ACC112 (cell line): ENCODE measurements around the gene HECW1.

ENCODE experiments used
- H2AFZ ChIP-seq: fragments of 200-600 bp; sonication (generic); one replicate; pipeline ENCODE4 v1.6.0; 2017; ENCODE audit warnings: antibody characterized with exemption, low read length; ENCODE audit not compliant: unreplicated experiment
- H3K27ac ChIP-seq: fragments of 200-600 bp; sonication (generic); 2 replicates; pipeline ENCODE4 v1.5.1; 2014; ENCODE audit warnings: low read depth, mild to moderate bottlenecking, antibody characterized with exemption, low read length, moderate library complexity
- H3K27me3 ChIP-seq: fragments of 200-600 bp; sonication (generic); 2 replicates; pipeline ENCODE4 v1.6.1; 2014; ENCODE audit warnings: mild to moderate bottlenecking, antibody characterized with exemption, low read length, moderate library complexity, mixed read lengths; ENCODE audit not compliant: insufficient read depth
- H3K36me3 ChIP-seq: fragments of 200-600 bp; sonication (generic); 2 replicates; pipeline ENCODE4 v1.6.1; 2016; ENCODE audit warnings: mild to moderate bottlenecking, antibody characterized with exemption, low read length, moderate library complexity, mixed read lengths; ENCODE audit not compliant: insufficient read depth
- H3K4me1 ChIP-seq: fragments of 200-600 bp; sonication (generic); one replicate; pipeline ENCODE4 v1.6.1; 2016; ENCODE audit warnings: low read length, mixed read lengths; ENCODE audit not compliant: insufficient read depth, unreplicated experiment, control insufficient read depth
- H3K4me3 ChIP-seq: fragments of 200-600 bp; sonication (generic); 2 replicates; pipeline ENCODE4 v1.5.1; 2014; ENCODE audit warnings: mild to moderate bottlenecking, low read depth, low read length
- H3K79me2 ChIP-seq: fragments of 200-600 bp; sonication (generic); one replicate; pipeline ENCODE4 v1.6.0; 2016; ENCODE audit warnings: low read length; ENCODE audit not compliant: control insufficient read depth, unreplicated experiment, insufficient read depth

Gene HECW1

DNA sequence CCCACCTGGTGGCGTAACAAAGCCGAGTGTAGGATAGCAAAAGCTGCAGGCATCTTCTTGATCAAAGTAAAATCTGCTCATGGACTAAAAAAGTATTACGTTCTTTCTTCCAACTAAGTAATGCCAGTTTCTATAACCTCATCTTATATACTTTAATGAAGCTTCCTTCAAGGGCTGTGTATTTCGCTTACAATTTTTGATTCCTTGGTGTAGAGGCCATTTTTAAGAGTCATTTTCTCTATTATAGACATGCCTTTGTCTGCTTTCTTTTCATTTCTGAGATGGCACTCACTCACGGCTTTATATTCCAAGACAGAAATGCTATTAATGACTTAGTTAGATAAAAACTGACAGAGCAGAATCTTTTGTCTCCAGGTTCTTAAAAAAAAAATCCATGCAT lies 194.0 kb downstream of the HECW1 start:
- H3K79me2 ChIP-seq: no peaks in the 10 kb centered on the region
- no peaks in the 10 kb centered on the region for H3K27me3 ChIP-seq
- no peak overlapping the region for H3K27ac ChIP-seq
- H2AFZ ChIP-seq: no peak overlapping the region
- no peaks in the 10 kb centered on the region for H3K36me3 ChIP-seq
- no peak overlapping the region for H3K4me3 ChIP-seq
- H3K4me1 ChIP-seq: peaks cover 14% of the 10 kb centered on the region

GRCh38 chr7:43307522-43307921 lies 195.1 kb downstream of the HECW1 start:
- peaks cover 8% of the 10 kb centered on the region for H3K4me1 ChIP-seq
- no peaks in the 10 kb centered on the region for H3K36me3 ChIP-seq
- no peaks in the 10 kb centered on the region for H3K27me3 ChIP-seq
- H3K27ac ChIP-seq: no peak overlapping the region
- no peaks in the 10 kb centered on the region for H3K79me2 ChIP-seq
- no peak overlapping the region for H2AFZ ChIP-seq
- no peak overlapping the region for H3K4me3 ChIP-seq

DNA sequence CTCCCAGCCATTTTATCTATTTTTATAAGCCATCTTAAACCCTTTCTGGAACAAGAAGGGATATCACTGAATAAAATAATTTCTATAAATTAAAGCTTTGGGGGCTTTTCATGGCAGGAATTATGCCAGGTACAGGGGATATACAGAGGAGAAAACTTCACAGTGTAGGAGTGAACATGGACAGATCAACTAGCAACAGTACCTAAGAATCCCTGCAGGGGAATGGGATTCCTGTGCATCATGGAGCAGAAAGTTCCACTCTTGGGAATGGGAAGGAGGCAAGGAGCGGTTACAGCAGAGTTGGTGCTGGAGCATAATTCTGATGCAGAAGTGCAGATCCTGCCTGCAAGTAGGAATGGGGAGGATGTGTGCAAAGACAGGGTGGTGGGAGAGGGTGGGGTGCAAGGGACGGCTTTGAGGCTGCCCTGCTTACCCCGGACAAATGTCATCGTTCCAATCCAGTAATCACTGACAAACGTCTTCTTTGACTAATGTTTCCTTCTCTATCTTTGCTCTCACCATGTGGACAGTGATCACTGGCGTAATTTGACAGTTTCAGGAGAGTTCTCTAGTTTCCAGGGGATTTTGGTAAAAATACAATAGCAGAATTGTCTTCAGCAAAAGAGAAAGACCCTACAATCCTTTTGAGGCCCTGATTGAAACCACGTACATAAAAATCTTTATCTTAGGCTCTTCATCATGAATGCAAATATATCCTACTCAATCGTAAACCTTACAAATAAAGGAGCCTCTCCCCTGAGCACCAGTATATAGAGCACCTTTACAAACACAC lies 196.7 kb downstream of the HECW1 start:
- no peak overlapping the region for H3K4me3 ChIP-seq
- H3K79me2 ChIP-seq: no peaks in the 10 kb centered on the region
- no peak overlapping the region for H2AFZ ChIP-seq
- H3K27ac ChIP-seq: no peak overlapping the region
- peaks cover 10% of the 10 kb centered on the region; the same call in 1 of the 2 replicates for H3K27me3 ChIP-seq
- H3K4me1 ChIP-seq: no peaks in the 10 kb centered on the region
- H3K36me3 ChIP-seq: no peaks in the 10 kb centered on the region

- Histone ChIP-seq H3K27me3 (peaks cover 13% of the 10 kb centered on the region; the same call in 1 of the 2 replicates), H3K36me3 (no peaks in the 10 kb centered on the region), H3K79me2 (no peaks in the 10 kb centered on the region), H3K4me3 (no peak overlapping the region), H3K4me1 (no peaks in the 10 kb centered on the region), H3K27ac (no peak overlapping the region), H2AFZ (no peak overlapping the region)
Observed at GRCh38 chr7:43309706-43310022, 197.2 kb downstream of the HECW1 start.

- no peaks in the 10 kb centered on the region for H3K79me2 ChIP-seq
- no peaks in the 10 kb centered on the region for H3K4me1 ChIP-seq
- no peak overlapping the region for H3K27ac ChIP-seq
- H3K27me3 ChIP-seq: peaks cover 19% of the 10 kb centered on the region
- H3K36me3 ChIP-seq: no peaks in the 10 kb centered on the region
- no peak overlapping the region for H3K4me3 ChIP-seq
- H2AFZ ChIP-seq: no peak overlapping the region
Observed at GRCh38 chr7:43311052-43311451, 198.6 kb downstream of the HECW1 start.

DNA sequence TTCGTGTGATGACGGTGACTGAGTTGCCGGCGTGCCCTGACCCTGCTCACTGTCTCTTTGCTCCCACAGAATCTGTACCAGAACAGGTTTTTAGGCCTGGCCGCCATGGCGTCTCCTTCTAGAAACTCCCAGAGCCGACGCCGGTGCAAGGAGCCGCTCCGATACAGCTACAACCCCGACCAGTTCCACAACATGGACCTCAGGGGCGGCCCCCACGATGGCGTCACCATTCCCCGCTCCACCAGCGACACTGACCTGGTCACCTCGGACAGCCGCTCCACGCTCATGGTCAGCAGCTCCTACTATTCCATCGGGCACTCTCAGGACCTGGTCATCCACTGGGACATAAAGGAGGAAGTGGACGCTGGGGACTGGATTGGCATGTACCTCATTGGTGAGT lies 199.2 kb downstream of the HECW1 start:
- no peaks in the 10 kb centered on the region for H3K4me1 ChIP-seq
- no peak overlapping the region for H3K4me3 ChIP-seq
- H2AFZ ChIP-seq: no peak overlapping the region

GRCh38 chr7:43313628-43314378 lies 201.4 kb downstream of the HECW1 start:
- Histone ChIP-seq H3K4me1 (no peaks in the 10 kb centered on the region), H3K4me3 (no peak overlapping the region), H3K27ac (no peak overlapping the region), H2AFZ (no peak overlapping the region), H3K27me3 (peaks cover 22% of the 10 kb centered on the region), H3K79me2 (no peaks in the 10 kb centered on the region), H3K36me3 (no peaks in the 10 kb centered on the region)

More for the DNA sequence above, 199.2 kb downstream of the HECW1 start:
- no peak overlapping the region for H3K27ac ChIP-seq
- H3K27me3 ChIP-seq: peaks cover 22% of the 10 kb centered on the region
- H3K79me2 ChIP-seq: no peaks in the 10 kb centered on the region
- no peaks in the 10 kb centered on the region for H3K36me3 ChIP-seq

DNA sequence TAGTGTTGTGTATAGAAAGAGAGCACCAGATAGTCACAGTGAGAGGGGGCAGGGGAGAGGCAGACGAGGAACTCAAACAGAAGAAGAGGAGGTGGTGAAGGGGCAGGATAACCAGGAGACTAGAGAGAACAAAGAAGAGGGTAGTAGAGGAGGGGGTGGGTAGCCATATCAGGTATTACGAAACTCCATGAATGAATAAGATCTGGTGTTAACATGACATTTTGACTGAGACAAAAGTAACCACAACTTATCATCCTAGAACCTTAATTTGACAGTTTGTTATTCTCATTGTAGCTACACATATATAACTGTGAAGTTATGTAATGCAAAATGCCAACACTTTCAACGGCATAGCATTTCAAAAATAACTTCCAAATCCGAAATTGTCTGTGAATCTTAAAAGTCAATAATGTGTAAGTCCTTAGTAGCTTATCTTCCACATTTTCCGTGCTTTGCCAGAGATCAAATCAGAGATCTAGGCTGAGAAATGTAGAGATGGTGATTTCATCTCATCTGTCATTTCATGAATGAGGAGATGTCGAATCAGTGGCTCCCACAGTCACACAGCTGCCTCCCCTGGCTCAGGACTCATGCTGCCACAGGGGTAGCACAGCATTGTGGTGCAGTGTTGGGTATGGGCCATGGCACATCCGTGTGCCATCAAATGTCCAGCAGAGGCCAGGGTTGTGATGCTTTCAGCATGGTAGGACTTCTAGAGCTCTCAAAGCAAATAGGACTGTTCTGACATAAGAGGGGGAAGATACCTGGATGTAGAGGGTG lies 202.1 kb downstream of the HECW1 start:
- H3K4me3 ChIP-seq: no peak overlapping the region
- H3K79me2 ChIP-seq: no peaks in the 10 kb centered on the region
- no peaks in the 10 kb centered on the region for H3K4me1 ChIP-seq
- no peaks in the 10 kb centered on the region for H3K36me3 ChIP-seq
- H2AFZ ChIP-seq: no peak overlapping the region
- no peak overlapping the region for H3K27ac ChIP-seq
- H3K27me3 ChIP-seq: peaks cover 22% of the 10 kb centered on the region

DNA sequence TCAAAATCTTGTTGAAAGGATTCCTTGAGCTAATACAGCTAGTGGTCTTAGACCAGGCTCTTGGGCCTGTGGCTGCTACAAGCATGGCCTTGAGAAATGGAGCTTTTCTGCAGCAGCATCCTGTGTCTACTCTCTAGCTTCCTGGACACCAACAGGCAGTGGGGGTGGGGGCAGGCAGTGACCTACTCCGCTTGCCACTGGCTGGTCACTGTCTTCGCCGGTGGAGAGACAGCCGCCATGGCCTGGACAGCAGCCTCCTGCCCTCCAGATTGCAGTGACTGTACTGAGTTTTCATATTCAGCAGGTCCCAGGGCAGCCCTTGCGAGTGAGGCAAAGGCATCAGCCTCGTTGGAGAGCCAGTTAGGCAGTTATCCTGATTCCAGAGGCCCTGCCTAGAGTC lies 204.6 kb downstream of the HECW1 start:
- Histone ChIP-seq H3K4me3 (no peak overlapping the region), H3K36me3 (no peaks in the 10 kb centered on the region), H3K27ac (no peak overlapping the region), H2AFZ (no peak overlapping the region), H3K4me1 (no peaks in the 10 kb centered on the region), H3K79me2 (no peaks in the 10 kb centered on the region), H3K27me3 (peaks cover 39% of the 10 kb centered on the region)

- peaks cover 40% of the 10 kb centered on the region for H3K27me3 ChIP-seq
- H3K4me3 ChIP-seq: no peak overlapping the region
- no peak overlapping the region for H3K27ac ChIP-seq
- H2AFZ ChIP-seq: no peak overlapping the region
- no peaks in the 10 kb centered on the region for H3K4me1 ChIP-seq
- no peaks in the 10 kb centered on the region for H3K79me2 ChIP-seq
- H3K36me3 ChIP-seq: no peaks in the 10 kb centered on the region
Observed at GRCh38 chr7:43318188-43318770, 205.8 kb downstream of the HECW1 start.
